Measurements from ENCODE around the gene CTBP2. TPM values are rescaled to one million over a fixed set of nuclear protein-coding genes. Genes with fewer than 3 reads are reported as not detected.

Gene CTBP2
- total RNA-seq, 1 experiment from 2014 or later: 212 TPM

DNA sequence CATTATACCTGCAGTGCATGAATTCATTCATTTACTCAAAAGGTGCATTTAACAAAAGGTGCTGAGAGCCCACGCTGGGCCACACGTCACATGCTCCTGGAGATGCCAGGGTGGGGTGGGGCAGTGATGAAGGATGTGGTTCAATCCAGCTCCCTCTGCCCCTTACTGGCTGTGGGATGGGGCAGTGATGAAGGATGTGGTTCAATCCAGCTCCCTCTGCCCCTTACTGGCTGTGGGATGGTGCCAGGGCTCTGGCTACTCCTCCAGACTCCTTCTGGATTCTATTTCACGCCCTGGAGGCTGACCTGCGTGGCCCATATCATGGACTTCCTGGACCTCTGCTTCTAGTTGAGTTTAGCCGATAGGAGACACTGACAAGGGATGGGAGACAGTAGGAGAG is 44.0 kb upstream of the CTBP2 start:
- Mint-ChIP-seq H3K4me1 (no peaks in the 10 kb centered on the region; a peak in 1 of 4 replicates), H3K27me3 (ENCODE audit: low read depth) (peaks cover 2% of the 10 kb centered on the region; the same call in 1 of the 2 replicates)
- H3K9ac ChIP-seq (ENCODE audit: extremely low read depth, insufficient read length, low read length): no peak overlapping the region

More for the DNA sequence above, 44.0 kb upstream of the CTBP2 start:
- DNase-seq: no peak
- H3K4me3 Mint-ChIP-seq: no peak overlapping the region
- no peaks in the 10 kb centered on the region for H3K79me1 ChIP-seq (ENCODE audit: insufficient read depth, low read depth, low read length, poor library complexity, severe bottlenecking)
- H3K9me3 ChIP-seq (ENCODE audit: control insufficient read depth, low read depth, low read length): no peaks in the 10 kb centered on the region
- H4K20me1 ChIP-seq (ENCODE audit: control insufficient read depth, insufficient read depth, insufficient read length): no peaks in the 10 kb centered on the region
- no peak overlapping the region for H2BK15ac ChIP-seq (ENCODE audit: low read depth, low read length)
- TF ChIP-seq, protein P1, sequence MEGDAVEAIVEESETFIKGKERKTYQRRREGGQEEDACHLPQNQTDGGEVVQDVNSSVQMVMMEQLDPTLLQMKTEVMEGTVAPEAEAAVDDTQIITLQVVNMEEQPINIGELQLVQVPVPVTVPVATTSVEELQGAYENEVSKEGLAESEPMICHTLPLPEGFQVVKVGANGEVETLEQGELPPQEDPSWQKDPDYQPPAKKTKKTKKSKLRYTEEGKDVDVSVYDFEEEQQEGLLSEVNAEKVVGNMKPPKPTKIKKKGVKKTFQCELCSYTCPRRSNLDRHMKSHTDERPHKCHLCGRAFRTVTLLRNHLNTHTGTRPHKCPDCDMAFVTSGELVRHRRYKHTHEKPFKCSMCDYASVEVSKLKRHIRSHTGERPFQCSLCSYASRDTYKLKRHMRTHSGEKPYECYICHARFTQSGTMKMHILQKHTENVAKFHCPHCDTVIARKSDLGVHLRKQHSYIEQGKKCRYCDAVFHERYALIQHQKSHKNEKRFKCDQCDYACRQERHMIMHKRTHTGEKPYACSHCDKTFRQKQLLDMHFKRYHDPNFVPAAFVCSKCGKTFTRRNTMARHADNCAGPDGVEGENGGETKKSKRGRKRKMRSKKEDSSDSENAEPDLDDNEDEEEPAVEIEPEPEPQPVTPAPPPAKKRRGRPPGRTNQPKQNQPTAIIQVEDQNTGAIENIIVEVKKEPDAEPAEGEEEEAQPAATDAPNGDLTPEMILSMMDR (conservative IDR thresholded peaks at IDR 0.05): no peak
- no peak overlapping the region for H3K4me2 ChIP-seq (ENCODE audit: insufficient read depth, insufficient read length, low read length)
- no peak overlapping the region for H2BK20ac ChIP-seq (ENCODE audit: low read depth, low read length, poor library complexity, severe bottlenecking)
- WGBS (ENCODE audit: extremely low coverage, insufficient read length, low lambda C conversion rate): no CpG with 5 or more reads among the region's 5 CpGs
- no peak overlapping the region for H2AFZ ChIP-seq (ENCODE audit: low read length)
- H3K23ac ChIP-seq (ENCODE audit: insufficient read length, low read depth, low read length): no peak overlapping the region
- no peak overlapping the region for H3K56ac ChIP-seq (ENCODE audit: insufficient read length, low read depth, low read length)
- no peak overlapping the region for H4K5ac ChIP-seq (ENCODE audit: insufficient read length, low read depth, low read length)
- H3K27ac Mint-ChIP-seq: no peak overlapping the region
- no peaks in the 10 kb centered on the region for H3K4me1 ChIP-seq (ENCODE audit: insufficient read depth, low read length)
- H3K36me3 Mint-ChIP-seq (ENCODE audit: insufficient read depth in 1 of 3, low read depth in 3 of 3): no peaks in the 10 kb centered on the region
- no peak overlapping the region for H2BK120ac ChIP-seq (ENCODE audit: low read depth, low read length, poor library complexity, severe bottlenecking)
- H3K23me2 ChIP-seq (ENCODE audit: insufficient read length, low read depth, low read length, poor library complexity, severe bottlenecking): no peaks in the 10 kb centered on the region
- no peak overlapping the region for H3T11ph ChIP-seq (ENCODE audit: low read length)
- no peak overlapping the region for H3K27ac ChIP-seq (ENCODE audit: insufficient read length, low read depth, low read length)
- H2AK5ac ChIP-seq (ENCODE audit: insufficient read length, low read length): no peak overlapping the region
- H3K14ac ChIP-seq (ENCODE audit: insufficient read depth, low read length): no peak overlapping the region
- H3K4ac ChIP-seq (ENCODE audit: low read depth, low read length): no peak overlapping the region
- no peaks in the 10 kb centered on the region for H3K9me3 Mint-ChIP-seq
- no peak overlapping the region for H2BK5ac ChIP-seq (ENCODE audit: insufficient read length, low read length)
- no peaks in the 10 kb centered on the region for H3K79me2 ChIP-seq (ENCODE audit: insufficient read depth, low read length)
- no peak overlapping the region for H4K91ac ChIP-seq (ENCODE audit: insufficient read length, low read depth, low read length)
- H2BK12ac ChIP-seq (ENCODE audit: insufficient read length, low read depth, low read length): no peak overlapping the region
- H4K8ac ChIP-seq (replicated peaks; ENCODE audit: insufficient read length, low read depth, low read length): no peak overlapping the region
- no peak overlapping the region for H3K18ac ChIP-seq (ENCODE audit: insufficient read length, low read depth, low read length)
- H3K27me3 ChIP-seq (ENCODE audit: insufficient read depth, low read length): no peaks in the 10 kb centered on the region
